ENCODE measurements around the gene CSF1.
"Not testable (repeated sequence)": the region's sequence is repeated elsewhere in the genome, so short reads cannot be mapped to it uniquely, and the experiment has no call there.

- not testable (repeated sequence) for TF ChIP-seq CTCF, EP300 (IDR thresholded peaks at IDR 0.05)
These were observed 9.7 kb downstream of the CSF1 start for GRCh38 chr1:109920391-109920790.

Measured in ovary (tissue), 3 donors.